Activated CD4-positive, alpha-beta T cell treated with anti-CD3 and anti-CD28 coated beads for 36 hours (primary cell): ENCODE results near the gene IP6K1. TPM values are rescaled to one million over a fixed set of nuclear protein-coding genes. Genes with fewer than 3 reads are reported as not detected.

ENCODE experiments used
- ATAC-seq: fragments of 200-7000 bp; cut with Tn5 transposase; one replicate; pipeline ENCODE4 v1.10.0; 2021; ENCODE audit warnings: mild to moderate bottlenecking, moderate library complexity
- CTCF ChIA-PET: fragments of 350-600 bp; sonication (Branson Sonifier 250); formaldehyde crosslinking; loops from one replicate; lab custom pipeline; 2021; ENCODE audit warnings: antibody characterized with exemption; lab: Charles Lee
- POLR2A ChIA-PET: fragments of 350-600 bp; sonication (Branson Sonifier 250); formaldehyde crosslinking; loops from one replicate; lab custom pipeline; 2021; ENCODE audit warnings: antibody characterized with exemption, inconsistent platforms; lab: Charles Lee
- DNase-seq: peaks from one replicate; pipeline ENCODE4 v3.0.0-alpha.2; 2020
- H3K27ac Mint-ChIP-seq: one replicate; pipeline ENCODE4 v1.8.0; 2021; ENCODE audit warnings: mixed read lengths
- H3K27me3 Mint-ChIP-seq: one replicate; pipeline ENCODE4 v1.8.0; 2021; ENCODE audit warnings: mixed read lengths
- H3K36me3 Mint-ChIP-seq: one replicate; pipeline ENCODE4 v1.8.0; 2021; ENCODE audit warnings: low read depth, mixed read lengths
- H3K4me1 Mint-ChIP-seq: one replicate; pipeline ENCODE4 v1.8.0; 2021; ENCODE audit warnings: mixed read lengths
- H3K4me3 Mint-ChIP-seq: one replicate; pipeline ENCODE4 v1.8.0; 2021; ENCODE audit warnings: mild to moderate bottlenecking, moderate library complexity, mixed read lengths
- H3K9me3 Mint-ChIP-seq: one replicate; pipeline ENCODE4 v1.8.0; 2021; ENCODE audit warnings: low read depth, mixed read lengths
- intact Hi-C, 2 experiments: fragments of 100-400 bp; cut with DNase I in 1 of 2; cut with micrococcal nuclease in 1 of 2; formaldehyde crosslinking; loops; one replicate each; pipeline versions ENCODE4 v1.14.2 to v1.15.1; 2022 to 2024; cut with DNase I, micrococcal nuclease
- total RNA-seq, 2 experiments: library from RNA; stranded (reverse); gene quantifications; one replicate each; pipeline ENCODE4 v1.2.3, GENCODE V29; 2021

Gene IP6K1
- total RNA-seq, 2 experiments from 2014 or later: 29.1 to 31.0 TPM

DNA sequence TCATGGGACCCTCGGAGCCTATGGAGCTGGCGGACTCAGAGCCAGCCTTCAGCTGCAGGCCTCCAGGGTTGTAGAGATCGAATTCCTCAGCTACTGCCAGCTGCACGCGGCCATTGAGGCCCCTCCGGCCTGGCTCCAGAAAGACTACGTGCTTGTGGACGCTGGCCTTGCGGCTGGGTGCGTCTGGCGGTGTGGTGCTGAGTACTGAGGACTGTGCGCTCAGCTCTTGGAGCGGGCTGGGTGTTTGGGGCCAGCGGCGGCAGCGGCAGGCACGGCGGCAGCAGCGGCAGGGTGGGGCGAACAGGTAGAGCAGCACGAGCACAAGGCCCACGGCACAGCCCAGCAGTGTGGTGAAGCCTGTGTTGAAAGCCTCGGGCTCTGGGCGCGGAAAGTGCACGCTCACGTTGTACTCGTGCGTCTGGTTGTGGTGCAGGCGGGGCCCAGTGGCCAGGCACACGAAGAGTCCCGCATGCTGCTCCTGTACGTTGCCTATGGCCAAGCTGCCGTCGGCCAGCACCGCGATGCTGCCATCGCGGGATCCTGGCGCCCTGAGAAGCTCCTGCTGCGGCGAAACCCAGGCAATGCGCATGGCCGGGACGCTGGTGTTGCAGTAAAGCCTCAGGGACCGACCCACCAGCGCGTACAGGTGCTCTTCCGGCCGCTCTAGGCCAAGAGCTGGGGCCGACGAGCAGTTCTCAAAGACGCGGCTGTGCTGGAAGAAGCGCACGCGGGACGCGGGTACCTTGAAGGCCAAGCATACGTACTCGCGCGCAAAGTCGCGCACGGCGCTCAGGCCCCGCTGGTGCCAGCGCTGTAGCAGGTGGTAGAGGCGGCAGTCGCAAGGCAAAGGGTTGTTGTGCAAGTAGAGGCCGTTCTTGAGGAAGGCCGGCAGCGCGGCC is 68.1 kb downstream of the IP6K1 start:
- DNase-seq: no peak
- intact Hi-C loops: loop anchor here in 1 of 2 experiments (5.0 kb wide), 1 partner anchor 69 kb away; the partner anchor contains the start of gene IP6K1
- CTCF ChIA-PET: interaction anchor here (0.5 to 1.3 kb wide), 7 partner anchors 10 to 197 kb away, joined by 3 to 4 read pairs (median 3); no protein-coding TSS in a partner anchor
- Mint-ChIP-seq H3K36me3 (peaks cover 16% of the 10 kb centered on the region), H3K4me3 (peak overlapping the region; percentile 72), H3K27me3 (no peaks in the 10 kb centered on the region), H3K27ac (no peak overlapping the region), H3K4me1 (peaks cover 24% of the 10 kb centered on the region), H3K9me3 (no peaks in the 10 kb centered on the region)
- POLR2A ChIA-PET: interaction anchor here (0.5 kb wide), 1 partner anchor 219 kb away, joined by 3 read pairs; no protein-coding TSS in a partner anchor
- no peak for ATAC-seq

DNA sequence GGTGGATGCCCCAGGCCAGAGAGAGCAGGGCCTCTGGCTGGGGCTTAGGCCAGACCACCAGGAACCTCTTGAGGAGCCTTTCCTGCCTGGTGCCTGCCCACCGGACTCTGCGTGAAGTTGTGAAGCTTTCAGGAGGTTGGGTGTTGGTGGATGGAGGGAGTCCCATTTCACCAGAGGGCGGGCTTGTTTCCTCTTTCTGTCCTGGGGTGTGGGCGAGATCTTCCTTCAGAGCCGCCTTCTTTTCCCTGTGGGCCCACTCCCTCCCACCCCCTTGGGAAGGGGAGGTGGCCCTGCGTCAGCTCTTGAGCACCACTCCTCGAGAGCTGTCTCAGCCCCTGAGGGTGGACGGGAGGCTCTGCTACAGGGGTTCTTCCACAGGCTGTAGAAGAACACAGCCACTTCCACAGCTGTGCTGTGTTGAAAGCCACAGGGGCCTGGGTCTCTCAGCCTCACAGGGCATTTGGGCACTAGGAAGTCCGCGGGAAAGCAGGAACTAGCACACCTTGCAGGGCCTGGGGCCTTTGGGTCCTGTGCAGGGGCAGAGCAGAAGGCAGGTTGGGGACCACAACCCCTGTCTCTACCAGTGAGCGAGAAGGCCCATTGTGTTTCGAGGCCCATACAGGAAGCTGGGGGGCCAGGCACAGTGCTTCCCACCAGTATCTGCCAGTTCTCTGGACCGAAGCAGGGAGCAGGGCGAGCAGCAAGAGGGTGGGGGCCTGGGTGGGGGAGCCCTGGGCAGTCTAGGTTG is 69.0 kb downstream of the IP6K1 start:
- POLR2A ChIA-PET: no interaction called here
- no peak overlapping the region for H3K27ac Mint-ChIP-seq
- H3K4me1 Mint-ChIP-seq: peaks cover 19% of the 10 kb centered on the region
- DNase-seq (no peak), ATAC-seq (no peak)
- H3K36me3 Mint-ChIP-seq: peaks cover 11% of the 10 kb centered on the region
- CTCF ChIA-PET: interaction anchor here (0.6 kb wide), 1 partner anchor 25 kb away, joined by 3 read pairs; no protein-coding TSS in a partner anchor
- H3K4me3 Mint-ChIP-seq: no peak overlapping the region
- no peaks in the 10 kb centered on the region for H3K27me3 Mint-ChIP-seq
- intact Hi-C loops: loop anchor here in 1 of 2 experiments (5.0 kb wide), 1 partner anchor 70 kb away; the partner anchor contains the start of gene IP6K1
- H3K9me3 Mint-ChIP-seq: no peaks in the 10 kb centered on the region

DNA sequence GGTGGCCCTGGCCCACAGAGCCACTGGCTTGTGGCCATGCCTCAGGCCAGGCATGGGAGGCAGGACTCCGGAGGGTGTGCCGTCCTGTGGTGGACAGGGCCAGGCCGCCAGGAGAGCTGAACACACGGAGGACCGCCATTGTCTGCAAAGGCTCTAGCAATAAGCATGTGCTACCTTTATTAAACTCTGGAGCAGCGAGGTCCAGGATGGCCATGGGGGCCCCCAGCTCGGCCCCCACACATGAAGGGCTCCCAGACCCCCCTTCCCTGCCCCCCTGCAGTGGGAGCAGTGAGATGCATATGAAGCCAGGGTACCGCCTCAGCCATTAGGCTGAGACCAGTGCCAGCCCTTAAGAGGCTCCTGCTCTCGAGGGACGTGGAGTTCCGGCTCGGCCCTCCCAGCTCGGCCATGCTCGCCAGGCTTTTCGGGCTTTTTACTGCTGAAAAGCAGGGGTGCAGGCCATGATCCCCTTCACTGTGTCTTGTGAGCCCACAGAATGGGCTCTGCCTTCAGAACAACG is 69.6 kb downstream of the IP6K1 start:
- no peak overlapping the region for H3K4me3 Mint-ChIP-seq
- H3K4me1 Mint-ChIP-seq: peaks cover 18% of the 10 kb centered on the region
- H3K9me3 Mint-ChIP-seq: no peaks in the 10 kb centered on the region
- DNase-seq: no peak
- H3K36me3 Mint-ChIP-seq: peaks cover 10% of the 10 kb centered on the region
- POLR2A ChIA-PET: no interaction called here
- no peaks in the 10 kb centered on the region for H3K27me3 Mint-ChIP-seq
- H3K27ac Mint-ChIP-seq: no peak overlapping the region
- CTCF ChIA-PET: no interaction called here
- intact Hi-C loops: loop anchor here in 1 of 2 experiments (5.0 kb wide), 1 partner anchor 71 kb away; the partner anchor contains the start of gene IP6K1
- ATAC-seq: no peak

DNA sequence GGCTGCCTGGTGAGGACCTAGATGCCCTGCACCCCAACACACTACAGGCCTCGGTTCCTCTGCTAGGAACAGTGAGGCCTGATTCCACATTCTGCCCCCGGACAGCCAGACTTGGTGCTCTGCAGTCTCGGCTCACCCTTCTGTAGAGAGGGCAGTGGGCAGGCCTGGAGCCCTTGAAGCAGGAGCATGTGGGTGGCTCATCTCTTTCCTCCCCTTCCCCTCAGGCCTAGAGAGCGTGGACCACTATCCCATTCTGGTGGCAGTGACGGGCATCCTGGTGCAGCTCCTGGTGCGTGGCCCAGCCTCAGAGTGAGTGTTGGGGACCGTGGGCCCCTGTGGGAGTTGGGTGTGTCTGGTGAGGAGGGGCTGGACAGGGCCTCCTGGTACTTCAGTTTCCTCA is 70.2 kb downstream of the IP6K1 start:
- intact Hi-C loops: loop anchor here in 1 of 2 experiments (5.0 kb wide), 1 partner anchor 71 kb away; the partner anchor contains the start of gene IP6K1
- Mint-ChIP-seq H3K4me1 (peaks cover 18% of the 10 kb centered on the region), H3K36me3 (peaks cover 5% of the 10 kb centered on the region), H3K27ac (no peak overlapping the region), H3K9me3 (no peaks in the 10 kb centered on the region), H3K4me3 (no peak overlapping the region), H3K27me3 (no peaks in the 10 kb centered on the region)
- no peak for DNase-seq
- ChIA-PET CTCF (no interaction called here), POLR2A (no interaction called here)
- ATAC-seq: no peak

GRCh38 chr3:49715611-49716121 is 70.7 kb downstream of the IP6K1 start:
- Mint-ChIP-seq H3K9me3 (no peaks in the 10 kb centered on the region), H3K4me3 (no peak overlapping the region), H3K27me3 (no peaks in the 10 kb centered on the region), H3K4me1 (peaks cover 16% of the 10 kb centered on the region), H3K27ac (no peak overlapping the region), H3K36me3 (peaks cover 2% of the 10 kb centered on the region)
- DNase-seq: no peak
- no peak for ATAC-seq
- POLR2A ChIA-PET: no interaction called here
- intact Hi-C loops: loop anchor here in 1 of 2 experiments (5.0 kb wide), 1 partner anchor 72 kb away; the partner anchor contains the start of gene IP6K1
- CTCF ChIA-PET: interaction anchor here (0.6 kb wide), 1 partner anchor 14 kb away, joined by 3 read pairs; no protein-coding TSS in a partner anchor

DNA sequence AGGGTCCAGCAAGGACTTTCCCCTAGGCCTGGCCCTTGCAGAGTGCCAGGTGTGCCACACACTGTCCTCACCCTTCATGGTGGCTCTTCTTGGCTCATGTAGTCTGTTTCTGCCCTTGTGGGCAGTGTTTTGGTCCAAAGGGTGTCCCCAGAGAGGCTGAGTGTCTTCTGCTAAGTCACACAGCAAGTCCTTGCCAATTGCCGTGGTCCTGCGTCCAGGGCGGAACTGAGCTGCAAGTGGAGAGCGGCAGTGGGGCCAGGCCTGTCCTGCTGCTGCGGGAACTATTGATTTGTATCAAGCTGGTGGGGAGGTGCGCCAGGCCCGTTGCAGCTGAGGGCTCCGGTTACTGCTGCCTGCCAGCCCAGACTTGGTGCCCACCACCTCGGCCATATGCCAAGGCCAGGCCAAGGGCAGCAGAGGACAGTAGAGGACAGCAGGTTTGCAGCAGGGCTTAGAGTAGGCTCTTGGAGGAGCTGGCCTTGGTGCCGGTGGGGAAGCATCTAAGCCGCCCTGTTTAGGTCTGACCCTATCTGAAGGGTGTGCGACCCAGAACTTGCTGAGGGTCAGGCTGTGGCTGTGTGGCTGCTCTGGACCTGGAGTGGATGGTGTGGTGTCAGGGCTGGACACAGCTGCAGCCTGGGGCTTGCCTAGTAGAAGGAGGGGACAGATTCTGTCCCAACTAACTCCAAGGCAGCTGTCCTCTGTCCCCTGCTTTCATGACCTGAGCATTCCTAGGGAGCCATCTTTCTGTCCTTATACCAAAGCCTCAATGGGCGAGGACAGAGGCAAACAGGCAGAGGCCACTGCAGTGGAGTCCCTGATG is 71.4 kb downstream of the IP6K1 start:
- DNase-seq: no peak
- Mint-ChIP-seq H3K36me3 (peaks cover 2% of the 10 kb centered on the region), H3K27me3 (no peaks in the 10 kb centered on the region), H3K4me1 (peaks cover 11% of the 10 kb centered on the region), H3K4me3 (no peak overlapping the region), H3K27ac (no peak overlapping the region), H3K9me3 (no peaks in the 10 kb centered on the region)
- intact Hi-C loops: loop anchor here in 1 of 2 experiments (5.0 kb wide), 1 partner anchor 72 kb away; the partner anchor contains the start of gene IP6K1
- no peak for ATAC-seq
- POLR2A ChIA-PET: no interaction called here
- CTCF ChIA-PET: interaction anchor here (0.6 kb wide), 2 partner anchors 13 to 201 kb away, joined by 3 to 4 read pairs; no protein-coding TSS in a partner anchor

GRCh38 chr3:49713336-49714105 is 72.8 kb downstream of the IP6K1 start:
- ChIA-PET CTCF (interaction anchor here (1.1 to 1.2 kb wide), 2 partner anchors 10 to 173 kb away, joined by 4 to 5 read pairs; no protein-coding TSS in a partner anchor), POLR2A (no interaction called here)
- Mint-ChIP-seq H3K27me3 (no peaks in the 10 kb centered on the region), H3K4me3 (no peak overlapping the region), H3K4me1 (peaks cover under 1% of the 10 kb centered on the region), H3K36me3 (no peaks in the 10 kb centered on the region), H3K27ac (no peak overlapping the region), H3K9me3 (no peaks in the 10 kb centered on the region)
- DNase-seq: no peak
- no peak for ATAC-seq
- intact Hi-C loops: no loop called here

GRCh38 chr3:49712631-49713317 is 73.6 kb downstream of the IP6K1 start:
- no peaks in the 10 kb centered on the region for H3K27me3 Mint-ChIP-seq
- ChIA-PET CTCF (interaction anchor here (0.6 to 1.2 kb wide), 3 partner anchors 8 to 173 kb away, joined by 3 to 5 read pairs (median 4); no protein-coding TSS in a partner anchor), POLR2A (no interaction called here)
- no peak overlapping the region for H3K4me3 Mint-ChIP-seq
- DNase-seq: no peak
- no peak overlapping the region for H3K27ac Mint-ChIP-seq
- ATAC-seq: peak; percentile 35
- no peaks in the 10 kb centered on the region for H3K9me3 Mint-ChIP-seq
- no peaks in the 10 kb centered on the region for H3K36me3 Mint-ChIP-seq
- intact Hi-C loops: no loop called here
- H3K4me1 Mint-ChIP-seq: no peaks in the 10 kb centered on the region

GRCh38 chr3:49712166-49712565 is 74.2 kb downstream of the IP6K1 start:
- DNase-seq (no peak), ATAC-seq (no peak)
- H3K27me3 Mint-ChIP-seq: no peaks in the 10 kb centered on the region
- H3K27ac Mint-ChIP-seq: no peak overlapping the region
- H3K9me3 Mint-ChIP-seq: no peaks in the 10 kb centered on the region
- intact Hi-C loops: no loop called here
- CTCF ChIA-PET: interaction anchor here (0.6 to 1.2 kb wide), 2 partner anchors 9 to 172 kb away, joined by 3 to 5 read pairs; no protein-coding TSS in a partner anchor
- POLR2A ChIA-PET: no interaction called here
- H3K36me3 Mint-ChIP-seq: no peaks in the 10 kb centered on the region
- H3K4me3 Mint-ChIP-seq: no peak overlapping the region
- H3K4me1 Mint-ChIP-seq: no peaks in the 10 kb centered on the region
